Measurements from ENCODE around the gene SMYD5. TPM values are rescaled to one million over a fixed set of nuclear protein-coding genes. Genes with fewer than 3 reads are reported as not detected.

Gene SMYD5
- total RNA-seq, 2 donors from 2014 or later = 27.2 to 47.1 TPM

Other genes starting within 250 kb of the SMYD5 start
- 10 to 100 TPM; 27.3 to 32.4 TPM for gene SFXN5, start 142.5 kb upstream of the SMYD5 start, total RNA-seq
- 10 to 100 TPM in 1 of 2 donors, 1 to 10 TPM in 1; 8.8 to 15.7 TPM for gene RAB11FIP5, start 101.3 kb upstream of the SMYD5 start, total RNA-seq
- gene NOTO, start 11.7 kb upstream of the SMYD5 start, total RNA-seq = not detected
- 10 to 100 TPM; 13.0 to 13.5 TPM for gene PRADC1, start 19.0 kb downstream of the SMYD5 start, total RNA-seq
- 100 to 1,000 TPM; 417 to 436 TPM for gene CCT7, start 20.1 kb downstream of the SMYD5 start, total RNA-seq
- 10 to 100 TPM in 1 of 2 donors, 1 to 10 TPM in 1; 10.0 to 40.1 TPM for gene FBXO41, start 70.2 kb downstream of the SMYD5 start, total RNA-seq
- not detected for gene EGR4, start 79.3 kb downstream of the SMYD5 start, total RNA-seq
- gene ALMS1, start 171.6 kb downstream of the SMYD5 start, total RNA-seq = 10 to 100 TPM; 20.4 to 29.0 TPM

Measured in natural killer cell treated with Interleukin-12 subunit alpha and Interleukin-12 subunit beta and Interleukin-15 and Interleukin-18, amount 100 ng/mL, for 72 hours (primary cell).